ENCODE data around the gene BCL2L15.

Gene BCL2L15

DNA sequence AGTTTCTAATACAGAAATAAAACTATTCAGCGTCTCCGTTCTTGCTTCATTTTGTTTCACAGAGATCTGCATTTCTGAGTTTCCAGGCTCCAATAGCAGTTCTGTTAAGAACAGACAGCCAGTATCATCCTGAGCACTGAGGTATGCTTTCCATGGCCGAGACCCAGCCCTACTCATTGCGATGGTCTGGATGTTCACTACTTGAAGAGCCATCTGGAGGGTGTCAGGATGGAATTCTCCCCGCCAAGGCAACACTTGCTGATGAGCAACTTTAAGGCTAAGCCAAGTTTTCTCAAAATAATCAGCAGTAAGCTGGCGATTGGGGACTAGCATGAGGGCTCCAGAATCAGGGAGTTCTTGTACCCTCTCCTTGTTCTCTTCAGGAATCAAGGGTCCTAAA, 7.7 kb upstream of the BCL2L15 start:
- 96 to 97% methylated on average over 6 of the region's 6 CpGs for WGBS, 2 experiments
- no peaks in the 10 kb centered on the region for H3K27me3 ChIP-seq (ENCODE audit: control insufficient read depth, insufficient read depth, low read length, poor library complexity, severe bottlenecking)
- H3K4me3 ChIP-seq (ENCODE audit: insufficient read depth, low read depth, low read length), result no peak overlapping the region
- no peaks in the 10 kb centered on the region for H3K4me1 ChIP-seq (ENCODE audit: control insufficient read depth, insufficient read depth, low read length)
- H3K9me3 ChIP-seq (ENCODE audit: control insufficient read depth, low read length), result no peaks in the 10 kb centered on the region
- H3K27ac ChIP-seq (ENCODE audit: insufficient read depth, low read depth, low read length, poor library complexity, severe bottlenecking), result no peak overlapping the region
- H3K36me3 ChIP-seq (ENCODE audit: control insufficient read depth, insufficient read depth, low read length), result peaks cover 4% of the 10 kb centered on the region

DNA sequence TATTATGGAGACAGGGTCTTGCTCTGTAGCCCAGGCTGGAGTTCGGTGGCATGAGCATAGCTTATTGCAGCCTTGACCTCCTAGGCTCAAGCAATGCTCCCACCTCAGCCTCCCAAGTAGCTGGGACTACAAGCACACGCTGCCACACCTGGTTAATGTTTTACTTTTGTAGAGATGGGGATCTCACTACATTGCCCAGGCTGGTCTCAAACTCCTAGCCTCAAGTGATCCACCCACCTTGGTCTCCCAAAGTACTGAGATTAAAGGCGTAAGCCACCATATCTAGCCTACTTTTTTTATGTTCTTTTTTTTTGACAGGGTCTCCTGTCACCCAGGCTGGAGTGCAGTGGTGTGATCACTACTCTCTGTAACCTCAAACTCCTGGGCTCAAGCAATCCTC, 5.9 kb upstream of the BCL2L15 start:
- H3K27ac ChIP-seq (ENCODE audit: insufficient read depth, low read depth, low read length, poor library complexity, severe bottlenecking), result no peak overlapping the region
- WGBS, 2 experiments, result 92 to 94% methylated on average over 3 of the region's 3 CpGs
- peaks cover 4% of the 10 kb centered on the region for H3K36me3 ChIP-seq (ENCODE audit: control insufficient read depth, insufficient read depth, low read length)
- no peaks in the 10 kb centered on the region for H3K9me3 ChIP-seq (ENCODE audit: control insufficient read depth, low read length)
- H3K4me3 ChIP-seq (ENCODE audit: insufficient read depth, low read depth, low read length), result no peak overlapping the region
- H3K27me3 ChIP-seq (ENCODE audit: control insufficient read depth, insufficient read depth, low read length, poor library complexity, severe bottlenecking), result no peaks in the 10 kb centered on the region
- H3K4me1 ChIP-seq (ENCODE audit: control insufficient read depth, insufficient read depth, low read length), result no peaks in the 10 kb centered on the region

DNA sequence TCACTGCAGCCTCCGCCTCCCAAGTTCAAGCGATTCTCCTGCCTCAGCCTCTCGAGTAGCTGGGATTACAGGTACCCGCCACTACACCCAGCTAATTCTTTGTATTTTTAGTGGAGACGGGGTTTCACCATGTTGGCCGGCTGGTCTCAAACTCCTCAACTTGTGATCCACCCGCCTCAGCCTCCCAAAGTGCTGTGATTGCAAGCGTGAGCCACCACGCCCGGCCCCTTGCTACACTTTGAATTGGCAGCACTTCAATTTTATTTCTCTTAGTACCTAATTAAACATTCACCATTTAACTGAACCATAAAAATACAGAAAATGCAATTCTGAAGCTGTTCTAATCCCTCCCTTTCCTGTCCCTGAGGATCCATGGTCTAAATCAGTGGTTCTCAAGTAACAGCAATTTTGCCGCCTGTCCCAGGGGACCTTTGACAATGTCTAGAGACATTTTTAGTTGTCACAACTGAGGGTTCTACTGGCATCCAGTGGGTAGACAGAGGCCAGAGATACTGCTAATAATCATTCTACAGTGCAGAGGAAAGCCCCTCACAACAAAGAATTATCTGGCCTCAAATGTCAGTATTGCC, 4.3 kb upstream of the BCL2L15 start:
- Histone ChIP-seq H3K9me3 (ENCODE audit: control insufficient read depth, low read length) (no peaks in the 10 kb centered on the region), H3K27me3 (ENCODE audit: control insufficient read depth, insufficient read depth, low read length, poor library complexity, severe bottlenecking) (no peaks in the 10 kb centered on the region), H3K36me3 (ENCODE audit: control insufficient read depth, insufficient read depth, low read length) (no peaks in the 10 kb centered on the region), H3K4me3 (ENCODE audit: insufficient read depth, low read depth, low read length) (no peak overlapping the region), H3K4me1 (ENCODE audit: control insufficient read depth, insufficient read depth, low read length) (no peaks in the 10 kb centered on the region), H3K27ac (ENCODE audit: insufficient read depth, low read depth, low read length, poor library complexity, severe bottlenecking) (no peak overlapping the region)
- WGBS, 2 experiments, result 88 to 90% methylated on average over 11 of the region's 11 CpGs

DNA sequence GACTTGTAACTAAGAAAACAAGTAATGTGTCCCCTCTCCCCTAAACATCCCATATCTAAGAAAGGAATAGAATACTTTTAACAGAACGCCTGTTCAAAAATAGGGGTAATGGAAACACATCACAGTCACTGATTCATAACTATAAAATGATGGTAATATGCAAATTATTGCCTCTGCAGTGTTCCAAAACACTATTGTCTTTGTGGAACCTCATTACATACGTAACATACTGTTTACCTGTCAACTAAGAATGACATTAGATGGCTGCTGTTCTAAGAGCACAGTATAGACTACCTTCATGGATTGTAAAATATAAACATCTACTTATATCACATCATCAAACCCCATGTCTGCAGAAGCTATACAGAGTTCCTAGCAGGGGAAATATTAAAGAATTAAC, 3.4 kb upstream of the BCL2L15 start:
- no peaks in the 10 kb centered on the region for H3K27me3 ChIP-seq (ENCODE audit: control insufficient read depth, insufficient read depth, low read length, poor library complexity, severe bottlenecking)
- 67 to 71% methylated on average over 1 to 2 of the region's 2 CpGs for WGBS, 2 experiments

DNA sequence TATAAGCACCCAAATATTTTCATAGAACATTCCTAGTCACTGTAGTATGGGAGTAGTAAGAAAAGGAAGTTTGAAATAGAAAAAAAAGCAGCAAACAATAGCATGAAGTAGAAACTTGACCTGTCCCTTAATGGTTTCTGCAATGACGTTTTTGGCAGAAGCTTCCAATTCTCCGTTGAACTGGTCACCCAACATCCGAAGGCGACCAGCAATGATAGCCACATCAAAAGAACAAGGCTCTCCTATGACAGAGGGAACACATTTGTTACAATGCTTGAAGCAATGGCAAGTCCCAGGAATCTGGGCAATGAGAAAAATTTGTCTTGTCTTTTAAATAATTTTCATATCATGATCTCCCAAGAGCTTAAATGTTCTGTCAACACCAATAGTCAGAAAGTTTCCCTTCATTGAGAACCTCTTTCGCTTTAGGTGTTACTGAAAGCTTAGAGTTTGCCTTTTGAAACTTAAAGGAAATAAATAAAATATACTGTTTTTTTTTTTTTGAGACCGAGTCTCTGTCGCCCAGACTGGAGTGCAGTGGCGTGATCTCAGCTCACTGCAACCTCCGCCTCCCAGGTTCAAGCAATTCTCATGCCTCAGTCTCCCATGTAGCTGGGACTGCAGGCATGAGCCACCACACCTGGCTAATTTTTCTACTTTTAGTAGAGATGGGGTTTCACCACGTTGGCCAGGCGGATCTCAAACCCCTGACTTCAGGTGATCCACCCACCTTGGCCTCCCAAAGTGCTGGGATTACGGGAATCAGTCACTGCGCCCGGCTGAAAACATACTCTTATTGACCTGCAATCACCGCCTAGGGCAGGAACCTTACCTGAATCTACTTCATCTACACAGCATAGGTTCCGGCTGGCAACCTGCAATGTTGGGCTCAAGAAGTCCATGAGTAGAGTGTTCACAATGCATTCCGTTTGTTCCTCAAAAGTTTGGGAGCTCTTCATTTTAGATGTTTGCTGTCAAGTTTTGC, 672 bp downstream of the BCL2L15 start:
- 92 to 95% methylated on average over 16 to 17 of the region's 17 CpGs for WGBS, 2 experiments
- Histone ChIP-seq H3K9me3 (ENCODE audit: control insufficient read depth, low read length) (no peaks in the 10 kb centered on the region), H3K4me3 (ENCODE audit: insufficient read depth, low read depth, low read length) (no peak overlapping the region), H3K27ac (ENCODE audit: insufficient read depth, low read depth, low read length, poor library complexity, severe bottlenecking) (no peak overlapping the region), H3K36me3 (ENCODE audit: control insufficient read depth, insufficient read depth, low read length) (no peaks in the 10 kb centered on the region), H3K4me1 (ENCODE audit: control insufficient read depth, insufficient read depth, low read length) (no peaks in the 10 kb centered on the region), H3K27me3 (ENCODE audit: control insufficient read depth, insufficient read depth, low read length, poor library complexity, severe bottlenecking) (no peaks in the 10 kb centered on the region)

More for the DNA sequence above, 3.4 kb upstream of the BCL2L15 start:
- Histone ChIP-seq H3K4me1 (ENCODE audit: control insufficient read depth, insufficient read depth, low read length) (no peaks in the 10 kb centered on the region), H3K9me3 (ENCODE audit: control insufficient read depth, low read length) (no peaks in the 10 kb centered on the region), H3K27ac (ENCODE audit: insufficient read depth, low read depth, low read length, poor library complexity, severe bottlenecking) (no peak overlapping the region), H3K36me3 (ENCODE audit: control insufficient read depth, insufficient read depth, low read length) (no peaks in the 10 kb centered on the region), H3K4me3 (ENCODE audit: insufficient read depth, low read depth, low read length) (no peak overlapping the region)

DNA sequence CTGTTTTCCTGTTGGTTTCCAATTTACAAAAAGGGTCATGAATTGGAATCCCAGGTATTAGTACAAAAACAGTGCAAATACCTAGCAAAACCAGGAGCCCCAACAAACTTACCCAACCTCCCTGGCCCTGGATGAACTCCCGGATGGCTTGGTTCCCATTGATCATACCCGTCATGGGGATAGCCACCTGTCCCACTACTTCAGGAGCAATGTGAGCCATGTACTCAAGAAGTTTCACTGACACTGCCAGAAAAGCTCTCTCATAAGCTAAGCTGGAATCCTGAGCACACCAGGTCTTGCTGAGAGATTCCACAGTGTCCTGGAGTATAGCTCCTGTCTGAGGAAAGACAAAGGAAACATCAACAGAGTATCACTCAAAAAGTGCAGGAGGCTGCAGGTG, 5.7 kb downstream of the BCL2L15 start:
- Histone ChIP-seq H3K36me3 (ENCODE audit: control insufficient read depth, insufficient read depth, low read length) (no peaks in the 10 kb centered on the region), H3K9me3 (ENCODE audit: control insufficient read depth, low read length) (no peaks in the 10 kb centered on the region), H3K4me1 (ENCODE audit: control insufficient read depth, insufficient read depth, low read length) (no peaks in the 10 kb centered on the region), H3K27ac (ENCODE audit: insufficient read depth, low read depth, low read length, poor library complexity, severe bottlenecking) (no peak overlapping the region), H3K4me3 (ENCODE audit: insufficient read depth, low read depth, low read length) (no peak overlapping the region), H3K27me3 (ENCODE audit: control insufficient read depth, insufficient read depth, low read length, poor library complexity, severe bottlenecking) (no peaks in the 10 kb centered on the region)
- WGBS, 2 experiments, result 87 to 93% methylated on average over 2 of the region's 2 CpGs

DNA sequence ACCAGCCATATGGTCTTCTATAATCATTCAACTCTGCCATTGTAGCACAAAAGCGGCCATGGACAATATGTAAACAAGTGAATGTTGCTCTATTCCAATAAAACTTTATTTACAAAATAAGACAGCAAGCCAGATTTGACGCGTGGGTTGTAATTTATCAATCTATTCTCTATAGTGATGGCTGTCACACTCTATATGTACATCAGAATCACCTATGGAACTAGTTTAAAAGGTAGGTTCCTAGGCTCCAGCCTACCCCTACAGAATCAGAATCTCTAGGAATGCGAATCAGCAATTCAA, 7.7 kb downstream of the BCL2L15 start:
- H3K4me3 ChIP-seq (ENCODE audit: insufficient read depth, low read depth, low read length), result no peak overlapping the region
- H3K27me3 ChIP-seq (ENCODE audit: control insufficient read depth, insufficient read depth, low read length, poor library complexity, severe bottlenecking), result no peaks in the 10 kb centered on the region
- H3K36me3 ChIP-seq (ENCODE audit: control insufficient read depth, insufficient read depth, low read length), result no peaks in the 10 kb centered on the region
- 94 to 98% methylated on average over 4 of the region's 4 CpGs for WGBS, 2 experiments
- H3K9me3 ChIP-seq (ENCODE audit: control insufficient read depth, low read length), result no peaks in the 10 kb centered on the region
- no peaks in the 10 kb centered on the region for H3K4me1 ChIP-seq (ENCODE audit: control insufficient read depth, insufficient read depth, low read length)
- no peak overlapping the region for H3K27ac ChIP-seq (ENCODE audit: insufficient read depth, low read depth, low read length, poor library complexity, severe bottlenecking)

DNA sequence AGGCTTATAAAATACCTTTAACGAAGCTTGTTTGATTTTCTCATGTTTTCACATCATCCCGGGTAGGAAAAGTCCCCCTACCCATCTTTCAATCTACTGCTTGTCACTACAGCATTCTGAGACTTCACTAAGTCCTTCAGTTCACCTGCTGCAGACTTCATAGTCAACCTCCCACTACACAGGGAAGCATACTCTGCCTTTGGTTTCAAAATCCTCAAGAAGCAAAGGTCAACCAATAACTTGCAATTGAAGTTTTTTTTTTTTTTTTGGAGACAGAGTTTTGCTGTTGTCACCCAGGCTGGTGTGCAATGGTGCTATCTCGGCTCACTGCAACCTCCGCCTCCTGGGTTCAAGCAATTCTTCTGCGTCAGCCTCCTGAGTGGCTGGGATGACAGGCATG, 11.2 kb downstream of the BCL2L15 start:
- Histone ChIP-seq H3K27me3 (ENCODE audit: control insufficient read depth, insufficient read depth, low read length, poor library complexity, severe bottlenecking) (no peaks in the 10 kb centered on the region), H3K36me3 (ENCODE audit: control insufficient read depth, insufficient read depth, low read length) (no peaks in the 10 kb centered on the region), H3K4me1 (ENCODE audit: control insufficient read depth, insufficient read depth, low read length) (no peaks in the 10 kb centered on the region), H3K9me3 (ENCODE audit: control insufficient read depth, low read length) (no peaks in the 10 kb centered on the region), H3K4me3 (ENCODE audit: insufficient read depth, low read depth, low read length) (no peak overlapping the region), H3K27ac (ENCODE audit: insufficient read depth, low read depth, low read length, poor library complexity, severe bottlenecking) (no peak overlapping the region)
- WGBS, 2 experiments, result 90 to 96% methylated on average over 5 of the region's 5 CpGs

DNA sequence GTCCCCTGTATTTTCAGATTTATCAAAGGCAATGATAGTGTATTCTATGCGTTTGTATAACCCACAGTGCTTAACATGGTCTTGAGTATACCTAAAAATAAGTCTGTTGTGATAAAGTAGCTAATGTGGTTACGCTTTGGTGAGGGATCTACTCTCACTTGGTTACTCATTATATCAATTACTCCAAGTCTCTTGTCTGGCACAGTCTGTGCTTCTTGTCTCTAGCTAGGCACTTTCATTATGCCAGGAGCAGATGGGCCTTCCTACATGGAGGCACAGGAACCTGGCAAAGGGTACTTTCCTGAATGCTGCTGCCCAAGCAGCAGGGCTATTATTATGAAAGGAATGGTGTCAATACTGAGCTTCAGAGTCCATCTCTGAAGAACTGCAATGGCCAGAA, 11.7 kb downstream of the BCL2L15 start:
- Histone ChIP-seq H3K27me3 (ENCODE audit: control insufficient read depth, insufficient read depth, low read length, poor library complexity, severe bottlenecking) (no peaks in the 10 kb centered on the region), H3K27ac (ENCODE audit: insufficient read depth, low read depth, low read length, poor library complexity, severe bottlenecking) (no peak overlapping the region), H3K9me3 (ENCODE audit: control insufficient read depth, low read length) (no peaks in the 10 kb centered on the region), H3K36me3 (ENCODE audit: control insufficient read depth, insufficient read depth, low read length) (no peaks in the 10 kb centered on the region), H3K4me3 (ENCODE audit: insufficient read depth, low read depth, low read length) (no peak overlapping the region), H3K4me1 (ENCODE audit: control insufficient read depth, insufficient read depth, low read length) (no peaks in the 10 kb centered on the region)
- WGBS, 2 experiments, result 93 to 100% methylated on average over 2 of the region's 2 CpGs

DNA sequence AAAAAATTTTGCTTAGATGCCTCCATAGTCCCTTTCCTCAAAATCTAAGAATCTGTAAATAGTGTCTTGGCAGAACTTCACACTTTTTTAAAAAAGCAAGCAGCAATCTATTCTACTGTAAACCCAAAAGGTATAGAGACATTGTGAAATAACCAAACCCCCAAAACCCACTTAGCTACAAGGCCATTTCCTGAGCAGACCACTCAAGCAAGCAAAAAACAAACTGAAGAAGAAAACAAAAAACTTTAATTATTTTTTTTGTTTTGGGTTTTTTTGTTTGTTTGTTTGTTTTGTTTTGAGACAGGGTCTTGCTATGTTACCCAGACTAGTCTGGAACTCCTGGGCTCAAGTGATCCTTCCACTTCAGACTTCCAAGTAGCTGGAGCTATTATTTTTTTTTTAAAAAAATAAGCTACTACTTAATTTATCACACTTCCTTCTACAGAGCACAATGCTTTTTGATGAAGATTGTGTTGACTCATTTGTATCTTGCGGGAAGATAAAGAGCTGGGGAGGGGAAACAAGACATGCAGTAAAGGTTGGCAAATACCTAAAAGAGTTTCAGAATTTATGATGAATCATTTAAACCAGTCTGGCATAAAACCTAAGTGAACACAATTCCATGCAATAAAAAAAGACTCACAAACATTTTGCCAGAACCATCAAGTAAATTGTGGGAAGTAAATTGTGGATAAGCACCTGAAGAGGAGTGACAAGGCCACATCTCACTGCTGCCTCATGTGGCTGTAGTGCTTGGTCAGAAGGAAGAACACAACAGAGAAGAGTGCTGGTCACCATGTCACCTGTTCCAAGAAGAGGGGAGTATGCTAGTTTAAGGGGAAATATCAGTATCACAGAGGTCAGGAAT, 13.1 kb downstream of the BCL2L15 start:
- WGBS, 2 experiments, result 100% methylated on average over 1 of the region's 1 CpG
- H3K36me3 ChIP-seq (ENCODE audit: control insufficient read depth, insufficient read depth, low read length), result no peaks in the 10 kb centered on the region
- no peaks in the 10 kb centered on the region for H3K9me3 ChIP-seq (ENCODE audit: control insufficient read depth, low read length)
- H3K4me3 ChIP-seq (ENCODE audit: insufficient read depth, low read depth, low read length), result no peak overlapping the region
- no peaks in the 10 kb centered on the region for H3K4me1 ChIP-seq (ENCODE audit: control insufficient read depth, insufficient read depth, low read length)
- H3K27me3 ChIP-seq (ENCODE audit: control insufficient read depth, insufficient read depth, low read length, poor library complexity, severe bottlenecking), result no peaks in the 10 kb centered on the region
- H3K27ac ChIP-seq (ENCODE audit: insufficient read depth, low read depth, low read length, poor library complexity, severe bottlenecking), result no peak overlapping the region
